Stimulated activated CD4-positive, alpha-beta T cell treated with anti-CD3 and anti-CD28 coated beads, Interleukin-1b, Interleukin-23, amount 100 ng/mL, for 48 hours (primary cell): ENCODE data around the gene BSN.

ENCODE experiments used
- DNase-seq: peaks from one replicate; pipeline ENCODE4 v3.0.0-alpha.2; 2020

Gene BSN

GRCh38 chr3:49634736-49635135, 80.5 kb downstream of the BSN start:
- DNase-seq: no peak

DNA sequence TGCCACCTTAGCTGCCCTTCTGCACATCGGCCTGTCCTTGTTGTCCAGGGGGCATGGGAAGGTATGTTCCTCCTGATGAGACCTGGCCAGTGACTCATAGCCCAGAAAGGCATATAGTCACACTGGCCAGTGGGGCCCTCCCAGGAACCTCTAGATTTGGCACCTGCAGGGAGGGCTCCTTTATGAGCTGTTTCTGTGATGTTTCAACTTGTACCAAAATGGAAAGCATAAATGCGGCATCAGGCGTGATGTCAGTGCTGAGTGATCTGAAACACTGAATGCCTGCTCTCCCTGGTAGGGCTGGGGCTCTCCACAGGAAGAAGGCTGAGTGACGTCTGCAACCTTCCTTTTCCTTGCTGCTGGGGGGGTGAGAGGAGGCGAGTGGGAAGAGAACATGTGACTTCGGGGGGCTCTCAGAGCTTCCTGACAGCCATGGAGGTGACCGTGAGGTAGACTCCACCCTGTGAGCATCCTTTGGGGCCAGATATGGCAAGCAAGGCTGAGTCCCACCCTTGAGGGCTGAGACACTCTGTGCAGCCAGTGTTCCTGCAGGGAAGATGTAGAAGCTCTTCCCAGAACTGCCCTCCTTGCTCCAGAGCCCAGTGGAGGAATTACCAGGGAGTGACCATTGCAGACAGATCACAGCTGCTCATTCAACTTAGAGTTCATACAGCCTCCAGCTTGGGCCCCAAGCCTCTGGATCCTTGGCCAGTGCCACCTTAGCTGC, 82.8 kb downstream of the BSN start:
- peak; percentile 13 for DNase-seq

DNA sequence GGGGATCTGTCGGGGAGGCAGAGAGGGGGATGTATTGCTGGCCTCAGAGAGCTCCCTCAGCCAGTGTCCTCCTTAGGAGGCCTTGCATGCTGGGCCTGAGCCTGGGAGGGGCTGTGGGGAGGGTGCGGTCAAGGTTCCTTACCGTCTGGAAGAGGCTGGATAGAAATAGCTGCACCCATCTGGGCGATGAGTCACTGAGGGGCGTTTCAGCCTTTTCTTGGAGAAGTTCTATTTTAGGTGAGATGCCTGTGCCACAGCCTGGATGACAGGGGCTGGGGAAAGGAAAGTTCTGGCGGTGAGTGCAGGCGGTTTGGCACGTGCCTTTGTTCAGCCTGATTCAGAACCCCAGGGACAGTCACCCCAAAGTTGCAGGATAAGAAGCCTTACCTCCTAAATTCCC, 84.2 kb downstream of the BSN start:
- no peak for DNase-seq

DNA sequence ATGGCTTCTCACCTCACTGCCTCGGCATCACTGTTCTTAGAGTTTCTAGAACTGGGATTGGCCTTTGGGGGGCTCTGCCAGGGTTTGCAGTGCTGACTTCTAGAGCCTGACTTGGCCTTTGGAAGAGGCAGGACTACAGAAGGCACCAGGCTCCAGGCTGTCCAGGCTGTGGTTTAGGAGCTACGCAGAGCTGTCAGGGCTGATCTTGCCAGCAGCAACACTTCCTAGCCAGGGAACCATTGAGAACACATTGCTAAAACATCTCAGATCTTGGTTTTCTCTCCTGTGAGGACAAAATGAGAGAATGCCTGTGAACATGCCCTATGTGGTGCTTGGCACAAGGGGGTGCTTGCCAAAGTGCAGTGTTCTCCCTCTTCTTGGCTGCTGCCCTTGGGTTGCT, 85.3 kb downstream of the BSN start:
- DNase-seq: no peak

DNA sequence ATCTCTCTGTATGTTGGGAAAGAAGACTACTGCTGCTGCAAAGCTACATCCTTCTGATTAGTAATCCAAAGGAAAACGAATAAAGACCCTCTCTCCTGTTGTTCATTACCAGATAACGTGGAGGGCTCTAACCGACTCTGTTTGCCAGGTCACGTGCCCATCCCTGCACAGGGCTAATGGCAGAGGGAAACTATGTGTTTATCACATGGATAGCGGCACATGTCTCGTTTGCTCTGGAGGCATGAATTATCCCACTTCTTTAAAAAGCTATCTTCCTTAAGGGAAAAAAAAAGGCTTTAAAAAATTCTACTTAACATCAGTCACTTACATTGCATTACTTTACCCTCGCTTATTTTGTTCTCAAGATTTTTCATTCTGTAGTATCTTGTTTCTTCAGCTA, 87.0 kb downstream of the BSN start:
- DNase-seq: no peak

GRCh38 chr3:49641921-49642707, 87.8 kb downstream of the BSN start:
- no peak for DNase-seq

DNA sequence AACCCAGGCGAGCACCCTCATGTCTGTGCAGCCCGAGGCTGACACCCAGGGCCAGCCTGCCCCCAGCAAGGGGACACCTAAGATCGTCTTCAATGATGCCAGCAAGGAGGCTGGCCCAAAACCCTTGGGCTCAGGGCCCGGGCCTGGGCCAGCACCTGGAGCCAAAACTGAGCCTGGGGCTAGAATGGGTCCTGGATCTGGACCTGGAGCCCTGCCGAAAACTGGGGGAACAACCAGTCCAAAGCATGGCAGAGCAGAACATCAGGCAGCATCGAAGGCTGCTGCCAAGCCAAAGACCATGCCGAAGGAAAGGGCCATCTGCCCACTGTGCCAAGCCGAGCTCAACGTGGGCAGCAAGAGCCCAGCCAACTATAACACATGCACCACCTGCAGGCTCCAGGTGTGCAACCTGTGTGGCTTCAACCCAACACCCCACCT, 88.5 kb downstream of the BSN start:
- no peak for DNase-seq

- no peak for DNase-seq
These were observed 90.4 kb downstream of the BSN start for GRCh38 chr3:49644684-49645083.

DNA sequence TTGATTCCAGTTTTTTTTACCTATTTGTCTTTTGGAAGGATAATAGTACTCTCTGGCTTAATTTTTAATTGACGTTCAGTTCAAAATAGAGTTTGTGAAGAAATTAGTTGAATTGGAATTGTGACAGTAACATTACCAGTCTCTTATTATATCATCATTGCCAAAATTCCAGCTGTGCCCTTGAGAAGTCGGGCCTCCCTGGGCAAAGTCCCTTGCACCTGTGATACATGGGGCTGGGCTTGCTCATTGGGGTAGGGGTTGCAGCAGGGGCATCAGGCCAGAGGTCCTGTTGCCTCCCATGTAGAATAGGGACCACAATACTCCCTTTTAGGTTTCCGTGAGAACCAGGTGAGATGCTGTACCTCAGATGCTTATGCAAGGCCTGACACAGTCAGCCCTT, 92.0 kb downstream of the BSN start:
- DNase-seq: no peak

GRCh38 chr3:49647741-49648140, 93.5 kb downstream of the BSN start:
- no peak for DNase-seq

GRCh38 chr3:49648354-49649019, 94.2 kb downstream of the BSN start:
- no peak for DNase-seq

GRCh38 chr3:49649576-49649975, 95.3 kb downstream of the BSN start:
- DNase-seq: no peak

DNA sequence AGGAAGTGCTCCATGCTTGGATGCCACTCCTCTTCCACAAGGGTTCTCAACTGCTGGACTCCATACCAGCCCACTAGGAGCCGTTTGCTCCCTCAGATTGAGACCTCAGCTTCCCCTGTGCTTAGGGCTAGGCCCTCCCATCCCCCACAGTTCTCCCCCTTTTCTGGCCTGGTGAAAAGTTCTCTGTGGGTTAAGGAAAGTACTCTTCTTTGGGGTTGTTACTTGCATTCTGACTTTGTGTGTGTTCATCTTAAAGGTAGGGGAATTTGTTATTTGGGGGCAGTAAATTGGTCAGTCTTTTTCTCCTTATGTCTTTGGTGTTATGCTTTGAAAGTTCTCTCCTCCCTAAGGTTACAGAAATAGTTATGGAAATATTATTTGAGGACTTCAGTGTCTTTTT, 95.9 kb downstream of the BSN start:
- no peak for DNase-seq

DNA sequence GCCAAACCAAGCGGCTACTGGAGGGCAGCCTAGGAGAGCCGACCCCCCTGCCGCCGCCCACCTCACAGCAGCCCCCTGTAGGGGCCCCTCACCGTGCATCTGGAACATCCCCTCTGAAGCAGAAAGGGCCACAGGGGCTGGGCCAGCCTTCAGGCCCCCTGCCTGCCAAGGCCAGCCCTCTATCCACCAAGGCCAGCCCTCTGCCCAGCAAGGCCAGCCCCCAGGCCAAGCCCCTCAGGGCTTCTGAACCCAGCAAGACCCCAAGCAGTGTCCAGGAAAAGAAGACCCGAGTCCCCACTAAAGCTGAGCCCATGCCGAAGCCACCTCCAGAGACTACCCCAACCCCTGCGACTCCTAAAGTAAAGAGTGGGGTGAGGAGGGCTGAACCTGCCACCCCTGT, 96.4 kb downstream of the BSN start:
- no peak for DNase-seq

GRCh38 chr3:49652218-49652902, 98.1 kb downstream of the BSN start:
- DNase-seq: no peak

- no peak for DNase-seq
These were observed 98.7 kb downstream of the BSN start for GRCh38 chr3:49652903-49653415.

GRCh38 chr3:49653621-49654020, 99.3 kb downstream of the BSN start:
- DNase-seq: no peak

- no peak for DNase-seq
These were observed 100.0 kb downstream of the BSN start for GRCh38 chr3:49654176-49654825.

DNA sequence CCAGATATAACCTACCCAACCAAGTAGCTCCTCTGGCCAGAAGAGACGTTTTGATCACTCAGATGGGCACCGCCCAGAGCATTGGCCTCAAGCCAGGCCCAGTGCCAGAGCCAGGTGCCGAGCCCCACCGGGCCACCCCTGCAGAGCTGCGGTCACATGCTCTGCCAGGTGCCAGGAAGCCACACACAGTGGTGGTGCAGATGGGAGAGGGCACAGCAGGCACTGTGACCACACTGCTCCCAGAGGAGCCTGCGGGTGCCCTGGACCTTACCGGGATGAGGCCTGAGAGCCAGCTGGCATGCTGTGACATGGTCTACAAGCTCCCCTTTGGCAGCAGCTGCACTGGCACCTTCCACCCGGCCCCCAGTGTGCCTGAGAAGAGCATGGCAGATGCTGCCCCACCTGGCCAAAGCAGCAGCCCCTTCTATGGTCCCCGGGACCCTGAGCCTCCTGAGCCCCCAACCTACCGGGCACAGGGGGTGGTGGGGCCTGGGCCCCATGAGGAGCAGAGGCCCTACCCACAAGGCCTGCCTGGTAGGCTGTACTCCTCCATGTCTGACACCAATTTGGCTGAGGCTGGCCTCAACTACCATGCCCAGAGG, 100.8 kb downstream of the BSN start:
- no peak for DNase-seq

GRCh38 chr3:49655731-49656285, 101.5 kb downstream of the BSN start:
- DNase-seq: no peak

GRCh38 chr3:49656541-49657112, 102.3 kb downstream of the BSN start:
- DNase-seq: no peak
